ENCODE results near the gene NCKAP5L.
"Not testable (repeated sequence)": the region's sequence is repeated elsewhere in the genome, so short reads cannot be mapped to it uniquely, and the experiment has no call there.

NCKAP5L gene

GRCh38 chr12:49865109-49865781 lies 37.0 kb upstream of the NCKAP5L start:
- no peak for DNase-seq

GRCh38 chr12:49864798-49865090 lies 36.5 kb upstream of the NCKAP5L start:
- DNase-seq = peak; percentile 78

- DNase-seq = peak; percentile 49
Measured at GRCh38 chr12:49863946-49864797, 36.0 kb upstream of the NCKAP5L start.

- not testable (repeated sequence) for DNase-seq
Measured at GRCh38 chr12:49860921-49861320, 32.7 kb upstream of the NCKAP5L start.

GRCh38 chr12:49855890-49856289 lies 27.7 kb upstream of the NCKAP5L start:
- not testable (repeated sequence) for DNase-seq

GRCh38 chr12:49854976-49855375 lies 26.8 kb upstream of the NCKAP5L start:
- no peak for DNase-seq

GRCh38 chr12:49853671-49854070 lies 25.5 kb upstream of the NCKAP5L start:
- no peak for DNase-seq

GRCh38 chr12:49847161-49847560 lies 18.9 kb upstream of the NCKAP5L start:
- DNase-seq = no peak

- no peak for DNase-seq
Measured at GRCh38 chr12:49846032-49846431, 17.8 kb upstream of the NCKAP5L start.

GRCh38 chr12:49843876-49844437 lies 15.7 kb upstream of the NCKAP5L start:
- DNase-seq = no peak

GRCh38 chr12:49843411-49843810 lies 15.2 kb upstream of the NCKAP5L start:
- no peak for DNase-seq

- DNase-seq = peak; percentile 95
Measured at GRCh38 chr12:49842519-49843352, 14.5 kb upstream of the NCKAP5L start, which contains the start of gene BCDIN3D. Gene BCDIN3D, minus strand, starts transcription at chr12:49843106. Its CDS starts 19 bp downstream, at chr12:49843087.

GRCh38 chr12:49838973-49839633 lies 10.9 kb upstream of the NCKAP5L start:
- DNase-seq = peak; percentile 58

- DNase-seq = no peak
Measured at GRCh38 chr12:49832836-49833421, 4.7 kb upstream of the NCKAP5L start.

GRCh38 chr12:49831717-49832116 lies 3.5 kb upstream of the NCKAP5L start:
- no peak for DNase-seq

- DNase-seq = peak; percentile 75
Measured at GRCh38 chr12:49827401-49828099, 663 bp downstream of the NCKAP5L start.

GRCh38 chr12:49827051-49827400 lies 1.2 kb downstream of the NCKAP5L start:
- no peak for DNase-seq

- no peak for DNase-seq
Measured at GRCh38 chr12:49825971-49826421, 2.2 kb downstream of the NCKAP5L start.

- DNase-seq = no peak
Measured at GRCh38 chr12:49825360-49825970, 2.7 kb downstream of the NCKAP5L start.

GRCh38 chr12:49824895-49825294 lies 3.3 kb downstream of the NCKAP5L start:
- DNase-seq = no peak

GRCh38 chr12:49824416-49824815 lies 3.8 kb downstream of the NCKAP5L start:
- no peak for DNase-seq
